ENCODE measurements around the gene RNF113B. TPM values are rescaled to one million over a fixed set of nuclear protein-coding genes. Genes with fewer than 3 reads are reported as not detected.

RNF113B gene
- total RNA-seq, 2 experiments from 2014 or later, result not detected

- no peaks in the 10 kb centered on the region for H3K36me3 Mint-ChIP-seq
- no peak for ATAC-seq
Observed at GRCh38 chr13:98150832-98151479, 26.1 kb downstream of the RNF113B start.

GRCh38 chr13:98147521-98147920 lies 29.5 kb downstream of the RNF113B start:
- ATAC-seq (no peak), DNase-seq (no peak)
- Mint-ChIP-seq H3K27ac (no peak overlapping the region), H3K4me3 (no peak overlapping the region), H3K4me1 (peaks cover 7% of the 10 kb centered on the region), H3K27me3 (peaks cover 51% of the 10 kb centered on the region), H3K36me3 (no peaks in the 10 kb centered on the region), H3K9me3 (ENCODE audit: low read depth) (no peaks in the 10 kb centered on the region)
- CTCF ChIA-PET, result no interaction called here

More at GRCh38 chr13:98150832-98151479, 26.1 kb downstream of the RNF113B start:
- CTCF ChIA-PET, result no interaction called here
- no peak overlapping the region for H3K4me3 Mint-ChIP-seq
- no peak for DNase-seq
- H3K27ac Mint-ChIP-seq, result no peak overlapping the region
- peaks cover 37% of the 10 kb centered on the region for H3K27me3 Mint-ChIP-seq
- no peaks in the 10 kb centered on the region for H3K9me3 Mint-ChIP-seq (ENCODE audit: low read depth)
- H3K4me1 Mint-ChIP-seq, result no peaks in the 10 kb centered on the region

- H3K4me1 Mint-ChIP-seq, result peaks cover 15% of the 10 kb centered on the region
- H3K4me3 Mint-ChIP-seq, result no peak overlapping the region
- CTCF ChIA-PET, result no interaction called here
- H3K9me3 Mint-ChIP-seq (ENCODE audit: low read depth), result no peaks in the 10 kb centered on the region
- DNase-seq (no peak), ATAC-seq (no peak)
- H3K27me3 Mint-ChIP-seq, result peaks cover 67% of the 10 kb centered on the region
- no peaks in the 10 kb centered on the region for H3K36me3 Mint-ChIP-seq
- H3K27ac Mint-ChIP-seq, result no peak overlapping the region
Observed at GRCh38 chr13:98144801-98145350, 32.2 kb downstream of the RNF113B start.

- Mint-ChIP-seq H3K36me3 (no peaks in the 10 kb centered on the region), H3K27me3 (peaks cover 71% of the 10 kb centered on the region), H3K4me1 (peaks cover 15% of the 10 kb centered on the region), H3K4me3 (peak overlapping the region; percentile 47), H3K27ac (no peak overlapping the region), H3K9me3 (ENCODE audit: low read depth) (no peaks in the 10 kb centered on the region)
- ATAC-seq, result no peak
- CTCF ChIA-PET, result interaction anchor here (0.6 kb wide), 1 partner anchor 17 kb away, joined by 5 read pairs; no protein-coding TSS in a partner anchor
- DNase-seq, result no peak
Observed at GRCh38 chr13:98144027-98144741, 32.9 kb downstream of the RNF113B start.

GRCh38 chr13:98143601-98144026 lies 33.5 kb downstream of the RNF113B start:
- Mint-ChIP-seq H3K9me3 (ENCODE audit: low read depth) (no peaks in the 10 kb centered on the region), H3K36me3 (no peaks in the 10 kb centered on the region)

GRCh38 chr13:98143157-98143553 lies 33.9 kb downstream of the RNF113B start:
- Mint-ChIP-seq H3K36me3 (no peaks in the 10 kb centered on the region), H3K9me3 (ENCODE audit: low read depth) (no peaks in the 10 kb centered on the region), H3K4me3 (no peak overlapping the region), H3K27ac (no peak overlapping the region), H3K27me3 (peaks cover 64% of the 10 kb centered on the region), H3K4me1 (peaks cover 15% of the 10 kb centered on the region)
- DNase-seq, result no peak
- CTCF ChIA-PET, result no interaction called here
- no peak for ATAC-seq

More at GRCh38 chr13:98143601-98144026, 33.5 kb downstream of the RNF113B start:
- H3K27ac Mint-ChIP-seq, result no peak overlapping the region
- DNase-seq (no peak), ATAC-seq (no peak)
- CTCF ChIA-PET, result interaction anchor here (0.6 kb wide), 1 partner anchor 17 kb away, joined by 5 read pairs; no protein-coding TSS in a partner anchor
- H3K4me3 Mint-ChIP-seq, result no peak overlapping the region
- H3K27me3 Mint-ChIP-seq, result peaks cover 68% of the 10 kb centered on the region
- H3K4me1 Mint-ChIP-seq, result peaks cover 15% of the 10 kb centered on the region

GRCh38 chr13:98142380-98143156 lies 34.5 kb downstream of the RNF113B start, which contains the start of gene FARP1:
TSS of gene FARP1 (plus strand) at chr13:98143094. CDS start at chr13:98213243, 70,149 bp downstream.
- Mint-ChIP-seq H3K9me3 (ENCODE audit: low read depth) (no peaks in the 10 kb centered on the region), H3K4me3 (peak within 1 kb of the TSS; percentile 64), H3K4me1 (peaks cover 15% of the 10 kb centered on the region), H3K27ac (no peak within 1 kb of the TSS), H3K36me3 (no peaks in the 10 kb centered on the region), H3K27me3 (peaks cover 60% of the 10 kb centered on the region)
- DNase-seq (peak; percentile 57), ATAC-seq (peak; percentile 89)
- CTCF ChIA-PET, result no interaction called here

GRCh38 chr13:98141509-98142379 lies 35.3 kb downstream of the RNF113B start:
- H3K27me3 Mint-ChIP-seq, result peaks cover 57% of the 10 kb centered on the region
- H3K27ac Mint-ChIP-seq, result no peak overlapping the region
- H3K9me3 Mint-ChIP-seq (ENCODE audit: low read depth), result no peaks in the 10 kb centered on the region
- CTCF ChIA-PET, result interaction anchor here (0.5 kb wide), 1 partner anchor 34 kb away, joined by 3 read pairs; no protein-coding TSS in a partner anchor
- H3K36me3 Mint-ChIP-seq, result no peaks in the 10 kb centered on the region
- DNase-seq (no peak), ATAC-seq (peak; percentile 3)
- H3K4me3 Mint-ChIP-seq, result peak overlapping the region; percentile 14
- peaks cover 15% of the 10 kb centered on the region for H3K4me1 Mint-ChIP-seq

- peaks cover 56% of the 10 kb centered on the region for H3K27me3 Mint-ChIP-seq
- no peak overlapping the region for H3K4me3 Mint-ChIP-seq
Observed at GRCh38 chr13:98141091-98141490, 36.0 kb downstream of the RNF113B start.

GRCh38 chr13:98134901-98135300 lies 42.2 kb downstream of the RNF113B start:
- Mint-ChIP-seq H3K4me1 (no peaks in the 10 kb centered on the region), H3K9me3 (ENCODE audit: low read depth) (no peaks in the 10 kb centered on the region), H3K27me3 (peaks cover 35% of the 10 kb centered on the region), H3K4me3 (no peak overlapping the region), H3K36me3 (no peaks in the 10 kb centered on the region), H3K27ac (no peak overlapping the region)
- CTCF ChIA-PET, result no interaction called here
- ATAC-seq (no peak), DNase-seq (no peak)

More at GRCh38 chr13:98141091-98141490, 36.0 kb downstream of the RNF113B start:
- no peak for ATAC-seq
- Mint-ChIP-seq H3K27ac (no peak overlapping the region), H3K4me1 (peaks cover 15% of the 10 kb centered on the region), H3K36me3 (no peaks in the 10 kb centered on the region), H3K9me3 (ENCODE audit: low read depth) (no peaks in the 10 kb centered on the region)
- DNase-seq, result no peak
- CTCF ChIA-PET, result interaction anchor here (0.5 kb wide), 1 partner anchor 33 kb away, joined by 3 read pairs; no protein-coding TSS in a partner anchor

- CTCF ChIA-PET, result no interaction called here
- DNase-seq, result no peak
- no peak for ATAC-seq
- H3K4me3 Mint-ChIP-seq, result no peak overlapping the region
- H3K4me1 Mint-ChIP-seq, result no peaks in the 10 kb centered on the region
- peaks cover 29% of the 10 kb centered on the region for H3K27me3 Mint-ChIP-seq
- no peaks in the 10 kb centered on the region for H3K9me3 Mint-ChIP-seq (ENCODE audit: low read depth)
- H3K36me3 Mint-ChIP-seq, result no peaks in the 10 kb centered on the region
- H3K27ac Mint-ChIP-seq, result no peak overlapping the region
Observed at GRCh38 chr13:98133946-98134345, 43.1 kb downstream of the RNF113B start.

GRCh38 chr13:98129059-98129746 lies 47.9 kb downstream of the RNF113B start:
- peaks cover 17% of the 10 kb centered on the region for H3K27me3 Mint-ChIP-seq
- DNase-seq (no peak), ATAC-seq (no peak)
- CTCF ChIA-PET, result no interaction called here
- H3K27ac Mint-ChIP-seq, result no peak overlapping the region
- no peaks in the 10 kb centered on the region for H3K36me3 Mint-ChIP-seq
- no peaks in the 10 kb centered on the region for H3K4me1 Mint-ChIP-seq
- no peak overlapping the region for H3K4me3 Mint-ChIP-seq
- H3K9me3 Mint-ChIP-seq (ENCODE audit: low read depth), result peaks cover 4% of the 10 kb centered on the region

Measured in activated CD8-positive, alpha-beta memory T cell treated with anti-CD3 and anti-CD28 coated beads, Interleukin-2, amount 10 ng/mL, durations not matched to agents 7 days and 5 days (primary cell).